GM21515 (cell line): ENCODE measurements around the gene DCPS.
"Not testable (repeated sequence)": the region's sequence is repeated elsewhere in the genome, so short reads cannot be mapped to it uniquely, and the experiment has no call there.

Experiments
- ATAC-seq: cut with Tn5 transposase; IDR thresholded peaks from one replicate; pipeline ENCODE4 v1.9.1; 2021; ENCODE audit not compliant: unreplicated experiment

DCPS gene, protein sequence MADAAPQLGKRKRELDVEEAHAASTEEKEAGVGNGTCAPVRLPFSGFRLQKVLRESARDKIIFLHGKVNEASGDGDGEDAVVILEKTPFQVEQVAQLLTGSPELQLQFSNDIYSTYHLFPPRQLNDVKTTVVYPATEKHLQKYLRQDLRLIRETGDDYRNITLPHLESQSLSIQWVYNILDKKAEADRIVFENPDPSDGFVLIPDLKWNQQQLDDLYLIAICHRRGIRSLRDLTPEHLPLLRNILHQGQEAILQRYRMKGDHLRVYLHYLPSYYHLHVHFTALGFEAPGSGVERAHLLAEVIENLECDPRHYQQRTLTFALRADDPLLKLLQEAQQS

DNA sequence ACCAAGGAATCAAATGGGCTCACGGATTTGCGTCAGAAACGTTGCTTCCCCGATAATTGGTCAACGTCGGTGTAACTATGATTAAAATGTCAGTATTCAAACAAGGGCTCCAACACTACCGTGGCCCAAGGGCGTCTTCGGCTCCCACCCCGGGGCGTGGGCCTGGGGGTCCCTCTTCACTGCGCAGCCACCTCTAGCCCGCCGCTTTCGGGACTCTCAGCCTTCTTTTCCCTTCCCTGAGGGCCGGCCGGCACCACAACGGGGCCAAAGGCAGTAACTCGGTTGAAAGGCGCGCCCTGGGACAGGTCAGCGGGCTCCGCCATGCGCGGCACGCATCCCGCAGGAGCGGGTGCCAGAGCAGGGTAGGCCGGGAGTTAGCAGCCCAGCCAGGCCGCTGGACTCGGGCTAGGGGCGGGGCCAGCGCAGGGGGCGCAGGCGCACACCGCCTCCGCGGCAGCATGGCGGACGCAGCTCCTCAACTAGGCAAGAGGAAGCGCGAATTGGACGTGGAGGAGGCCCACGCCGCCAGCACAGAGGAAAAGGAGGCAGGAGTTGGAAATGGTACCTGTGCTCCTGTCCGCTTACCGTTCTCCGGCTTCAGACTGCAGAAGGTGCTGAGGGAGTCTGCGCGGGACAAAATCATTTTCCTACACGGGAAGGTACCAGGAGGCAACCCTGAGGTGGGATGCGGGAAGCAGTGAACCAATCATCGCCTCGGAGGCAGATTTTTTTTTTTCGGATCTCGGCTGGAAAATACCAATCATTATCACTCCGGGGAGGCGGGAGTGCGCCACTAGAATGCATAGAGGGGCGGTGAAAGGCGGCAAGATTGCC lies at the start of gene DCPS:
Gene DCPS (plus strand): TSS at position 438 of the 834 bp plus-strand sequence. CDS start 21 bp downstream, at position 459.
- ATAC-seq = peak; percentile 89

DNA sequence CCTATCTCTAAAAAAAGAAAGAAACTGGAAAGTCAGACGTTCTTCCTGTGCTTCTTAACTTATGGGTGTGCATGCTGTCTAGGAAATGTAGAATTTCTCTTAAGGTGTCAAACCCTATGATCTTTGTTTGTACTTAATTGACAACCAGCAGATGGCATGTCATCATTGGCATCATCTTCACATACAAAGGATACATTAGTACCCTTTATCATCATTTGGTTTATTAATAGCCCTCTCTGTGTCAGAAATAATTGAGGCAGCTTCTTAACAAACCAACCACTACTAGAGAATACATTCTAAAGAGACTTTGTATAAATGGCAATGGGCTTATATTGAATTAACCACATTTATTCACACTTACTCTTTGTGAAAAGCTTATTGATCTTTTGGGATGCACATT lies 49.0 kb upstream of the DCPS start:
- no peak for ATAC-seq

DNA sequence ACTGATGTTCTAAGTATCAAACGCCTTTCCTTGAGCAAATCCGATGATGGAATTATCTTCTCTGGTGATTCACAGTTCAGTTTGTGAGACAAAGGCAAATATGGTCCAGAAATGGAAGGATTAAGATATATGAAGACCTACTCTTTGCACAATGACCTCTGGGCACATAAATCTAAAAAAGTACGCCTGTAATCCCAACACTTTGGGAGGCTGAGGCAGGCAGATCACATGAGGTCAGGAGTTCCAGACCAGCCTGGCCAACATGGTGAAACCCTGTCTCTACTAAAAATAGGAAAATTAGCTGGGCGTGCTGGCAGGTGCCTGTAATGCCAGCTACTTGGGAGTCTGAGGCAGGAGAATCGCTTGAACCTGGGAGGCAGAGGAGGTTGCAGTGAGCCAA lies 48.4 kb upstream of the DCPS start:
- not testable (repeated sequence) for ATAC-seq

DNA sequence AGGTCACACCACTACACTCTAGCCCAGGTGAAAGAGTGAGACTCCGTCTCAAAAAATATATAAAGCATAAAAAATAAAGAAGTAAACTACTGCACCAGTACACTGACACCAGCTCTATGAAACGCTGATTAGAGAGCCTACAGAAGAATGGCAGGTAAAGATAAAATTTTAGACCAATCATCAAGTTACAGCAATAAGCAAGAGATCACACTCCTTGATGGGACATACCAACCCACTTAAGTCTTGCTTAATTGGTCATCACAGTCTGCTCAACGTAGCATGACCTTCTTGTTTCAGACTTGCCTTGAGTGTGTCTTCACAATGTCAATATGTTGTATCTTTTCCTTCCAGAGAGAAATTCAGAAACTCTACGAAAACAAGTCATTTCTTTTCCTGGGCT lies 47.6 kb upstream of the DCPS start:
- no peak for ATAC-seq

DNA sequence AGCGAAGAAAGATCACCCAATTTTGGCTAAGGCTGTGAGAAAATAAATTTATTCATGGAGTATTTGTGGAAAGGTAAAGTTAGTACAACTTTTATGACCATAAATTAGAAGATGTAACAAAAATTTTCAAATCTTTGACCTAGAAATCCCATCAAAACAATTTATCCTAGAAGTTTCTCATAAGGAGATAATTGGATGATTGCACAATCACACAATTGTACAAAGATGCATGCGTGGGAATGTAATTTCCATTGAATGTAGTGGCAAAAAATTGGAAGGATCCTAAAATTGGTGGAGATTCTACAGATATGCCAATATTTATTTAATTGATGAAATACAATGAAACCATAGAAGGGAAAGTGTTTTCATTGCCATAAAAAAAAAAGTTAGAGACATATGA lies 46.7 kb upstream of the DCPS start:
- ATAC-seq = no peak

DNA sequence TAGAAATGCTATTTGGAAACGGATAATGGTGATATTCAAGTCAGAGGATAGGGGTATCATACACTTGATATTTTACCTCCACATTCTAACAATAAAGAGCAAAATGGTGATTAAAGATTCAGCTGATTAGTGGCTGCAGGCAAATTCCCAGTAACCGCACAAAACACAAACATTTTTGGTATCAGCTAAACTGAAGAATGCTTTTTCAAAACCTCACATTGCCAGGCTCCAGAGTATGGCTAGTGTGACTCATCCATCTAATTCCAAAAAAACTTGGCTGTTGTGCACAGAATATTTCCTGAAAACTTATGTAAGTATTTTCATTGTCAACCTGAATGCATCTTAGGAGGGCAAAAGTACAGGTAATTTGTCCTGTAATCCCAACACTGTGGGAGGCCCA lies 46.1 kb upstream of the DCPS start:
- no peak for ATAC-seq

DNA sequence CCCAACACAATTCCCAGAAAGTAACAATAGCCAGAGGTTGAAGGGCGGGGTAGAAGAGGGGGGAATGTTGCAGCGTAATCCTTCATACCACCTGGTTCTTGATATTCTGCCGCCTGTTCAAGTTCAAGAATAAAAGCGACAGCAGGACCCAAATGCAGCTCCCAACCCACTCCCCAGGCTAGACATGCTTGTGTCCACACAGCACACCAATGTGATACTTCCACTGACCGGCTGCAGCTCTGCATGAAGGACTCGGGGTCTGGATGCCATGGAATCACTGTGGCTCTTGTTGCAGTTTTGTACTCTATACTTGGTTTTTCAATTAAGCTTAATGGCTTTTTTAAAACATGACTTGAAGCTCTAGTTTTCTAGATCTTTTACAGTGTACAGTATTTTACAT lies 41.6 kb upstream of the DCPS start:
- ATAC-seq = no peak

DNA sequence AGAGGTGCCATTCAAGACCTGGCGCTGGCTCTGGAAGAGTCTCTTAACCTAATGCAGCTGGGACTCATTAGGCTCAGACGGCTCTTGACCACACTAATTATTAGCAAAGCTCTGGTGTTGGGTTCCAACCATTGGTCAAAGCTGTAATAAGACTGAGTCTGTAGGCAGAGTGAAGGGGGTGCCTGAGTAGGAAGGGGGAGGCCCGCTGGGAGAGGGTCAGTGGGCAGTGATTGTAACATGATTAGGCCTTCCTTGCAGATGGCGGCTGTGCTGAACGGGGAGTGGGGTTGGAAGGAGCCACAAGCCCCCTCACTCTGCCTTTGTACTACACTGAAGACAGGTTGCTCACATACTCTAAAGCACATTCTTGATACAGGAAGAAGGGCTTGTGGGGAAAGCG lies 40.4 kb upstream of the DCPS start:
- no peak for ATAC-seq

DNA sequence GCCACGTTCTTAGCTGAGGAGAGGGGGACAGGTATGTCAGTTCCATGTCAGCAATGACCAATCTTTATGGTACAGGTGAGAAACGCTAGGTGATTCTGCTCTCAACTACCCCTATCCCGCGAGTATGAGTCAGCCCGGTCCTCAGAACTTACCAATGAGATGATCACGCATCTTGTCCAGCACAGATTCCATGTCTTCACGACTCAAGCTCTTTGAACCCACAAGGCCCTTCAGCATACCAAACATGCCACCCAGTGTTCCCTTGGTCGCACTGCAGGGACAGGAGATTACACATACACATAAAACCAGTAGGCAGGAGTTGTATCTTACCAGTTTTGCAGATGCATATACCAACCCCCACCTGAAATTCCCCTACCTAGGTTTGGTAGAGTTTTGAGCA lies 38.0 kb upstream of the DCPS start:
- ATAC-seq = no peak

DNA sequence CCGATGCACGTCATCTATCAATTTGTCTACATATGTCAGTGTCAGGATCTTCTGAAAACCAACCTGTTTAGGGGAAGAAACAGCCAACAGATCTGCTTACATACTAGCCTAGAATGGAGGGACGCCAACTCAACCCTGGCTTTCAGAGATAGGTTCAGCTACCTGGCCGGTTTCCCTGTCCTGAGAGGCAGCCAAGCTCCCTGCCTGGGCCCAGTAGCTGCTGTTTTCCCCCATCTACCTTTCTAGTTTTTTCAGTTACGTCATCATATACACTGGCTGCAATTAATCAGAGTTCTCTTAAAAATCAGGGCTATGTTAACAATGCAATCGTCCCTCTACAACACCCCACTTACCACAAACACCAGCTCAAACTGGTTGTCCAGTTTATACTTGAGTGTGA lies 36.2 kb upstream of the DCPS start:
- no peak for ATAC-seq

DNA sequence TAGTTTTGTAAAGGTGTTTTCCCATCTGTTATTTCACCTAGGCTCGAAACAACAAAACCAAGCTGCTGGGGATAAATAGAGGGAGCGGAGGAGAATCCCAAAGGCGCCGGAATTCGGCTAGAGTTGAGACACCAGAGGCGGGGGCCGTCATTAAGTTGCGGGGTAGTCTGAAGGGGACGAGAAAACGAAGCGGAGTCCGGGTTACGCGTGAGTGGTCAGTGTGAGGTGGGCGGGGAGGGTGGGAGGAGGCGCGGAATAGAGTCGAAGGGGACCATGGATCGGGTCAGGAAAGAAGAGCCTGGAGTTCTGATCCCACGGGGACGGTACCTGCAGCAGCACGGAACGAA lies 35.5 kb upstream of the DCPS start:
- no peak for ATAC-seq

DNA sequence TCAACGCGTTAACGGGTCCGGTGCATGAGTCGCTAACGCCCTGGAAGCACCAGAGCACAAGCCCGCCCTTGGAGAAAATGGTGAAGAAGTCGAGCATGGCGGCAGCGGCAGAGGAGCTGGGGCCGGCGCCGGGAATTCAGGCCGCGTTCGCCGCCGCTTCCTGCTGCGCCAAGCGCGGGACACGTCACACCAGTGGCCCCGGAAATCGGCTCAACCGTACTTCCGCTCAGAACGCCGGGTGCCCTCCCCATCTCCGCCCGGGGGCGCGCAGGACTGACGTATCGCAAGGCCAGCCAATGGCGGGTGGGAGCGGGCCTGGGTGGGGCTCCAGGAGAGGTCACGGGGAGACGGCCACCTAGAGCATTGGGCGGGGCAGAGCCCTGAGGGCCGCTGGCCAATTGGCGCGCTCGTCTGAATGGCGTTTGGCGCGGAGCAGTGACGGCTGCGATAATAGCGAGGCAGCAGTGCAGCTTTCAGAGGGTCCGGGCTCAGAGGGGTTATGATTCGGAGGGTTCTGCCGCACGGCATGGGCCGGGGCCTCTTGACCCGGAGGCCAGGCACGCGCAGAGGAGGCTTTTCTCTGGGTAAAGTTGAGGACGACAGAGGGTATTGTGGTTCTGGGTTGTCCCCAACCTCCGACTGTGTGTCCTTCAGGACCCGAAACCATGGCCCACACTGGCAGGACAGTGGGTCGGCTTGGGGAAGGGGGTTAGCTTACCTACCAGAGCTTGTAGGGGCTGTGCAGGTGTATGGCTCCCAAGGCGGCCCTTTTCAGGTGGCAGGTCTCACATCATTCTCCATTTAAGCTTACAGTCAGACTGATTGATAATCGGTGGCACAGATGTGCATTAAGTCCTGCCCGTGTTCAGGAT lies 34.9 kb upstream of the DCPS start, which contains the start of the genes FOXRED1 and SRPRA:
Gene FOXRED1 (plus strand): TSS at position 447 of the 872 bp plus-strand sequence. CDS start 53 bp downstream, at position 500.
Gene SRPRA (minus strand): TSS at position 188 of the 872 bp plus-strand sequence. CDS start 91 bp downstream, at position 97.
- peak; percentile 99 for ATAC-seq

DNA sequence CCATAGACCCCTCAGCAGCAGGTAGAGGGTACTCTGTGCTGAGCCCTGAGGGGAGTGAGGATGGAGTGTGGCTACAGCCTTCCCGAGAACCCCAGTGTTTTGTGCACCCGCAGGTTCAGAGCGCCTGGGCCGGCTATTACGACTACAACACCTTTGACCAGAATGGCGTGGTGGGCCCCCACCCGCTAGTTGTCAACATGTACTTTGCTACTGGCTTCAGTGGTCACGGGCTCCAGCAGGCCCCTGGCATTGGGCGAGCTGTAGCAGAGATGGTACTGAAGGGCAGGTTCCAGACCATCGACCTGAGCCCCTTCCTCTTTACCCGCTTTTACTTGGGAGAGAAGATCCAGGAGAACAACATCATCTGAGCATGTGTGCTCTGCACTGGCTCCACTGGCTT lies 26.5 kb upstream of the DCPS start:
- no peak for ATAC-seq

DNA sequence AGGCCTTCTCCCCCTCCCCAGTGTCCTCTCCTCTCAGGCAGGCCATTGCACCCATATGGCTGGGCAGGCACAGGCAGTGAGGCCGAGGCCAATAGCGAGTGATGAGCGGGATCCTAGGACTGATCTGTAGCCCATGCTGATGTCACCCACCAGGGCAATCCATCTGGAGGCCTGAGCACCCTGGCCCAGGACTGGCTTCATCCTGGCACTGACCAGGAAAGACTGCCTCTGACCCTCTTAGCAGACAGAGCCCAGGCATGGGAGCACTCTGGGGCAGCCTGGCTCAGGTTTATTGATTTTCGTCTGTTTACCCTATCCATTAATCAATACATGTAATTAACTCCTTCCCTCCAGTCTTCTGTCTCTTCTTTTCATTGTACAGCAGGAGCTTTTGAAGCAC lies 26.1 kb upstream of the DCPS start:
- ATAC-seq = no peak

DNA sequence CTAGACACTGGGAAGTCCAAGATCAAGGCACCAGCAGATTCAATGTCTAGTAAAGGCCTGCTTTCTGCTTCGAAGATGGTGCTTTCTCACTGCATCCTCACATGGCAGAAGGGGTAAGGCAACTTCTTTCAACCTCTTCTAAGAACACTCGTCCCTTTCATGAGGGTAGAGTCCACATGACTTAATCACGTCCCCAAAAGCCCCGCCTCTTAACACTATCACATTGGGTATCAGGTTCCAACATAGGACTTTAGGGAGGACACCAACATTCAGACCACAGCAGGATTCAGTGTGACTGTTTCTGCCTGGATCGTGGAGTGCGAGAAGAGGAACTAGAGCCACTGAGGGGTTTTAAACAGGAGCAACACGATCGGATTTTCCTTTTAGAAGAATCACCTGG lies 24.7 kb upstream of the DCPS start:
- no peak for ATAC-seq

DNA sequence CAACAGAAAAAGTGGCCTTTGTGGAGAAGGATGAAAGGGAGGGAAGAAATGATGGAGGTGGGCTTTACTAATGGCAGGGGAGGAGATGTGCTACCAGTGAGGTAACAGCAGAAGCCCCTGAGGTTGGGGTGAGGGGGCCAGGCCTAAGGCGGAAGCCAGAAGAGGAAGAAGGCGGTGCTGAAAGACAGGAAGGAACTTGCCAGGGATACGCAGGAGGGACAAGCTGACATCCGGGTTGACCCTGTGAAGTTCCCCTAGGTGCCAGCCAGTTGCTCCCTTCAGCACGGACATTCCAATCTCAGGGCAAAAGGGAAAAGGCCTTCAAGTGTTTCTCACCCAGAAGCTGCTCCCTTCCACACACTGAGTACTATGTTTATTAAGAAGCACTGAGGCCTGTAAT lies 23.3 kb upstream of the DCPS start:
- no peak for ATAC-seq

DNA sequence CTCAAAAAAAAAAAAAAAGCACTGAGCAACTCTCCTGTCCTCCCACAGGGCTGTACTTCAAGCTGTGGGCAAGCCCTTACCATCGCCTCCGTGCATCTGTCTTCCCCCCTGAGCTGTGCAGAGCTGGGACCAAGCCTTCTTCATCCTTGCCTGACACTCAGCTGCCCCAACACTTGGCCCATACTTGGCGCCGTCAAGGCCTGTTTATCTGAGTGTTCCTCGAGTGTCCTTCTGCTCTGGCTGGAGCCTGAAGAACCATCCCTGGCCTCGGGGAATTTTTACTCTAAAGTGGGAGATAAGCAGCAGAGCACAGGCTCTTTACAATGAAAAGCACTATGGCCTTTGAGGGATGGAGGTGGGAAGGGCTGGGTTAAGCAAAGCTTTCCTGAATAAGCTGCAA lies 22.6 kb upstream of the DCPS start:
- no peak for ATAC-seq

DNA sequence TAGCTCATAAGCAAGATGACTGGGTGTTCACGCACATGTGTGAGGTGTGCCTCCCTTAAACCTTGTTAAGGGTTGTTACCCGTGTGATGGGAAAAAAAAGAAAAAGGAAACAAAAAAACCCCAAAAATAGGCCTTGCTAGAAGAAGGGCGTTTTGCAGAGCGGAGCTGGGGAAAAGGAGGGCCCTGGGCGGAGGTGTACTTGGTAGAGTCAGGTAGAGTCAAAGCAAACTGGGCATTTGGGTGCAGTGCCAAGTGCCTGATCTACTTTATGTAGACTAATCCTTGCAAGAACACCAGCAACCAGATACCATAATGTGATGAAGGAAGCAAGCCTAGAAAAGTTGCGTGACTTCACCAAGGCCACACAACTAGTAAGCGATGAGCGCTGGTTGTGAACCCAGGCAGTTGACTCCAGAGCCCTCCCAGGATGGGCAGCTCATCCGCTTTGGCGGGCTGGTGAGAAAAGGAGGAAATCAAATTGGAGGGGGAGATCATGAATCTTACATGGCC lies 22.1 kb upstream of the DCPS start:
- ATAC-seq = no peak

DNA sequence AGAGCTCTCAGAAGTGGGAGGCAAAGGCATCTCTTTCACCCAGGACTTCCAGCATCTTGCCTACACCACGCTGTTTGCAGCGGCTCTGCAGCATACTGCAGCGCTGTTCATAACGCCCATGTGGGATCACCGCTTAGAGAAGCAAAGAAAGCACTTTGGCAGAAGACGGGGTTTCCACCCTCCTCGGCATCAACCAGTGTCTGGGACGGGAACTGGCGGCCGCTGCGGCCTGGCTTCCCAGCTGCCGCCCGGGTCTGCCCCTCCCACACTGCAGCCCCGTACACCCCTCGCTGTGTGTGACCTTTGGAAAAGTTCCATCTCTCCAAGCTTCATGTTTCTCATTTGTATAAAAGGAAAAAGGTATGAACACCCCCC lies 21.5 kb upstream of the DCPS start:
- ATAC-seq = peak; percentile 27

DNA sequence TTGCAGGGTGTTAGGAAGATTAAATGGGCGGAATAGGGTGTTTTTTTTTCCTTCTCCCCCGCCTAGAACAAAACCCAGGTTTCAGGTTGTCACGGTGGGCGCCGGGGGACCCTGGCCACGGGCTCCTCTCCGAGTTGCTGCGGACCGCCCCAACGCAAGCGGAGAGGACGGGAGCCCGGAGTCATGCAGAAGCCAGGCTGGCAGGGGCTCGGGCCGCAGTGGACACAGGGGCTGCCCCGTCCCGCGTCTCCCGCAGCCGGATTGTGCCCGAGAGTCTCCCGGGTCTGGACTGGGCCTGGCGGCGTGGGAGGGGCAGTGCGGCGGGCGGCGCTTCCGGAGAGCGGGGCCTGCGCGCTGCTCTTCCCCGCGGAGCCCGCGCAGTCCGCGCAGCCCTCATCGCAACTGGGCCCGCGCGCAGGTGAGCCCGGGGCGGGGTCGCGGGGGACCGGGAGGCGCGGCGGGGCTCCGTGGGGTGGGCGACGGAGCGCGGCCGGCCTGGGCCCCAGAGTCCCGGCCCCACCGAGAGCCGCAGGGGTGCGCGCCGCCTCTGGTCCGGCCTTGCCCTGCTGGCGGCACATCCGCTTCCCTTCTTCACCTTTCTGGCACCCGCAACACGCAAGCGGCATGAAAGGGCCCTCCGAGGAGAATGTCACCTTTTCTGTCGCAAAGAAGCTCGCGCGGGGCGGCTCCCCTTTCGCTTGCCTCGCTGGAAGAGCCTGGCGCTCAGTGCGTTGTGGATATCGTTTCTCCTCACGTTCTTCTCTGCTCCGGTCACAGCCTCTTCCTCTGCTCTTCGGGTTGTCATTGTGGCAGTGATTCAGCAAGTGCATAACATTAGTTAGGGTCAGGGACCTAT lies 20.9 kb upstream of the DCPS start, which contains the start of gene TIRAP:
Gene TIRAP (plus strand): TSS at position 358 of the 856 bp plus-strand sequence. CDS start 7,802 bp downstream, outside the sequence.
- peak; percentile 61 for ATAC-seq
